HG03139 (cell line): Measurements from ENCODE around the gene TSSK2.
"Not testable (repeated sequence)": the region's sequence is repeated elsewhere in the genome, so short reads cannot be mapped to it uniquely, and the experiment has no call there.

Experiments used
- ATAC-seq: cut with Tn5 transposase; IDR thresholded peaks from one replicate; pipeline ENCODE4 v1.9.1; 2021; ENCODE audit not compliant: unreplicated experiment

Gene TSSK2

GRCh38 chr22:19139974-19140373, 8.9 kb downstream of the TSSK2 start:
- no peak for ATAC-seq

- ATAC-seq = no peak
Observed at GRCh38 chr22:19142394-19142793, 11.3 kb downstream of the TSSK2 start.

GRCh38 chr22:19143212-19143611, 12.1 kb downstream of the TSSK2 start:
- no peak for ATAC-seq

GRCh38 chr22:19143967-19144400, 12.9 kb downstream of the TSSK2 start:
- ATAC-seq = no peak

GRCh38 chr22:19146215-19146968, 15.3 kb downstream of the TSSK2 start:
- no peak for ATAC-seq

GRCh38 chr22:19147195-19147780, 16.2 kb downstream of the TSSK2 start:
- ATAC-seq = no peak

GRCh38 chr22:19148417-19149046, 17.4 kb downstream of the TSSK2 start:
- no peak for ATAC-seq

- no peak for ATAC-seq
Observed at GRCh38 chr22:19149047-19149883, 18.2 kb downstream of the TSSK2 start.

- no peak for ATAC-seq
Observed at GRCh38 chr22:19149991-19150390, 18.9 kb downstream of the TSSK2 start, which contains the start of gene GSC2. GSC2 (minus strand) TSS chr22:19150292; CDS start chr22:19150283, 9 bp downstream.

GRCh38 chr22:19150482-19151328, 19.6 kb downstream of the TSSK2 start:
- no peak for ATAC-seq

GRCh38 chr22:19151329-19152191, 20.5 kb downstream of the TSSK2 start:
- ATAC-seq = no peak

- no peak for ATAC-seq
Observed at GRCh38 chr22:19152942-19153883, 22.1 kb downstream of the TSSK2 start.

- ATAC-seq = not testable (repeated sequence)
Observed at GRCh38 chr22:19156109-19156508, 25.0 kb downstream of the TSSK2 start.

GRCh38 chr22:19158649-19159048, 27.5 kb downstream of the TSSK2 start:
- ATAC-seq = not testable (repeated sequence)

GRCh38 chr22:19164425-19164824, 33.3 kb downstream of the TSSK2 start:
- no peak for ATAC-seq

GRCh38 chr22:19166421-19166820, 35.3 kb downstream of the TSSK2 start:
- ATAC-seq = no peak

- ATAC-seq = no peak
Observed at GRCh38 chr22:19167106-19167869, 36.2 kb downstream of the TSSK2 start.
